ENCODE measurements around the gene GEMIN5. TPM values are rescaled to one million over a fixed set of nuclear protein-coding genes. Genes with fewer than 3 reads are reported as not detected.

GEMIN5 gene
- total and polyA plus RNA-seq, 2 of the 4 experiments (the other 2 are of a cell fraction): 9.0 to 31.5 TPM

DNA sequence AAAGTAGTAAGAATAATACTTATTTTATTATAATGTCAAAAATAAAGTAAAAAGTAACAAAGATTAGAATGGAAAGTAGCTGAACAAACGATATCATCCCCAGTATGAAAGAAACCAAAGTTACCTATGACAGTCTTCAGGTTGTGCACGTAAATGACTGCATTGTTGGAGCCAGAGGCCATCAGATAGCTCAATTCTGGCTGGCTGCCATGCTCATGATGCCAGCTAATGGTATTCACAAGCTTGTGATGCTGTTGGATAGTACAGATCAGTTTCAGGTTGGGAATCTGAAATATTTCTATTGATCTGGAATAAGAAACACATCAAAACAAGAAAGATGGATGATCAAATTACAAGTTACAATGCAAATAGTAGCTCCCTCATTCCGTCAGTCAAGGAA is 21.1 kb downstream of the GEMIN5 start:
- DNase-seq (no peak), ATAC-seq (ENCODE audit: low read depth) (no peak)
- Histone ChIP-seq H3K4me2 (ENCODE audit: low read depth, low read length) (no peak overlapping the region), H2BK20ac (ENCODE audit: low read depth, low read length) (no peak overlapping the region), H3K18ac (ENCODE audit: low read depth, low read length) (no peak overlapping the region), H3K14ac (replicated peaks; ENCODE audit: low read depth, low read length) (no peak overlapping the region), H2BK120ac (ENCODE audit: low read depth, low read length) (no peak overlapping the region), H3K4me1 (ENCODE audit: control insufficient read depth, insufficient read depth, low read length) (no peaks in the 10 kb centered on the region), H3K9me3 (ENCODE audit: control insufficient read depth, insufficient read depth, low read length) (no peaks in the 10 kb centered on the region), H4K8ac (ENCODE audit: low read depth in 2 of 2, low read length in 2 of 2) (no peak overlapping the region), H4K91ac (ENCODE audit: insufficient read depth, low read depth, low read length) (no peak overlapping the region), H3K4me3 (ENCODE audit: insufficient read depth, low read depth, low read length) (no peak overlapping the region), H3K79me1 (ENCODE audit: low read depth in 1 of 2, low read length in 2 of 2) (no peaks in the 10 kb centered on the region), H2AK9ac (replicated peaks; ENCODE audit: low read depth, low read length, poor library complexity) (no peak overlapping the region), H2AFZ (replicated peaks; ENCODE audit: low read length, poor library complexity) (no peak overlapping the region), H3K56ac (ENCODE audit: extremely low read depth, insufficient read depth, low read length) (no peak overlapping the region), H2BK5ac (ENCODE audit: low read depth, low read length, poor library complexity, severe bottlenecking) (no peak overlapping the region), H3K9me1 (ENCODE audit: insufficient read depth, low read length) (no peaks in the 10 kb centered on the region), H3K27me3 (ENCODE audit: control insufficient read depth, insufficient read depth, low read length) (no peaks in the 10 kb centered on the region), H3K36me3 (ENCODE audit: control insufficient read depth, insufficient read depth, low read length) (peaks cover 16% of the 10 kb centered on the region), H4K20me1 (ENCODE audit: insufficient read depth, low read length) (no peaks in the 10 kb centered on the region), H3K9ac (ENCODE audit: low read depth, low read length) (no peak overlapping the region), H3K27ac (ENCODE audit: insufficient read depth, low read length) (no peak overlapping the region), H4K5ac (ENCODE audit: low read depth, low read length) (no peak overlapping the region), H2AK5ac (ENCODE audit: low read depth, low read length) (no peak overlapping the region), H2BK15ac (ENCODE audit: low read depth, low read length) (no peak overlapping the region), H3K23ac (ENCODE audit: low read depth, low read length) (no peak overlapping the region), H3K4ac (ENCODE audit: low read depth, low read length) (no peak overlapping the region)
- in situ Hi-C loops (cut with MboI; ENCODE audit: low sequenced_read_pairs) (no loop called here), dilution Hi-C loops (cut with HindIII; ENCODE audit: low sequenced_read_pairs, unreplicated experiment) (no loop called here), intact Hi-C loops (cut with micrococcal nuclease) (loop anchor here (5.0 kb wide), 1 partner anchor 50 kb away; no protein-coding TSS in a partner anchor)
- no TSS peak for BruUV-seq (replicated peaks)
- ChIA-PET CTCF (interaction anchor here (0.6 to 2.1 kb wide), 2 partner anchors 10 to 336 kb away, joined by 5 read pairs; no protein-coding TSS in a partner anchor), POLR2A (ENCODE audit: unreplicated experiment) (no interaction called here)
- WGBS, 2 experiments (ENCODE audit: extremely low coverage in 2 of 2, insufficient read length in 1 of 2): 100% methylated on average over 1 of the region's 3 CpGs; no CpG with 5 or more reads in 1 of the 2 experiments
- TF ChIP-seq NFE2L2 (IDR thresholded peaks at IDR 0.05; ENCODE audit: low read depth, low read length) (no peak), CEBPB (IDR thresholded peaks at IDR 0.05; ENCODE audit: low read depth, low read length) (no peak), MAFK (IDR thresholded peaks at IDR 0.05; ENCODE audit: low read depth, low read length) (no peak), RAD21 (IDR thresholded peaks at IDR 0.05; ENCODE audit: low read length) (no peak), SMC3 (IDR thresholded peaks at IDR 0.05; ENCODE audit: low read depth, low read length) (no peak), BHLHE40 (IDR thresholded peaks at IDR 0.05; ENCODE audit: low read depth, low read length) (no peak), MAZ (IDR thresholded peaks at IDR 0.05; ENCODE audit: borderline replicate concordance, low read depth, low read length) (no peak), CHD1 (IDR thresholded peaks at IDR 0.05; ENCODE audit: low read depth, low read length) (no peak), POLR2A (IDR thresholded peaks at IDR 0.05; ENCODE audit: low read depth, low read length) (no peak), RFX5 (IDR thresholded peaks at IDR 0.05; ENCODE audit: low read depth, low read length) (no peak), RCOR1 (IDR thresholded peaks at IDR 0.05; ENCODE audit: insufficient replicate concordance, low read length) (no peak)
- TF ChIP-seq, protein P1, sequence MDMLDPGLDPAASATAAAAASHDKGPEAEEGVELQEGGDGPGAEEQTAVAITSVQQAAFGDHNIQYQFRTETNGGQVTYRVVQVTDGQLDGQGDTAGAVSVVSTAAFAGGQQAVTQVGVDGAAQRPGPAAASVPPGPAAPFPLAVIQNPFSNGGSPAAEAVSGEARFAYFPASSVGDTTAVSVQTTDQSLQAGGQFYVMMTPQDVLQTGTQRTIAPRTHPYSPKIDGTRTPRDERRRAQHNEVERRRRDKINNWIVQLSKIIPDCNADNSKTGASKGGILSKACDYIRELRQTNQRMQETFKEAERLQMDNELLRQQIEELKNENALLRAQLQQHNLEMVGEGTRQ (IDR thresholded peaks at IDR 0.05; ENCODE audit: low read depth, low read length): no peak
- TF ChIP-seq, protein P2, sequence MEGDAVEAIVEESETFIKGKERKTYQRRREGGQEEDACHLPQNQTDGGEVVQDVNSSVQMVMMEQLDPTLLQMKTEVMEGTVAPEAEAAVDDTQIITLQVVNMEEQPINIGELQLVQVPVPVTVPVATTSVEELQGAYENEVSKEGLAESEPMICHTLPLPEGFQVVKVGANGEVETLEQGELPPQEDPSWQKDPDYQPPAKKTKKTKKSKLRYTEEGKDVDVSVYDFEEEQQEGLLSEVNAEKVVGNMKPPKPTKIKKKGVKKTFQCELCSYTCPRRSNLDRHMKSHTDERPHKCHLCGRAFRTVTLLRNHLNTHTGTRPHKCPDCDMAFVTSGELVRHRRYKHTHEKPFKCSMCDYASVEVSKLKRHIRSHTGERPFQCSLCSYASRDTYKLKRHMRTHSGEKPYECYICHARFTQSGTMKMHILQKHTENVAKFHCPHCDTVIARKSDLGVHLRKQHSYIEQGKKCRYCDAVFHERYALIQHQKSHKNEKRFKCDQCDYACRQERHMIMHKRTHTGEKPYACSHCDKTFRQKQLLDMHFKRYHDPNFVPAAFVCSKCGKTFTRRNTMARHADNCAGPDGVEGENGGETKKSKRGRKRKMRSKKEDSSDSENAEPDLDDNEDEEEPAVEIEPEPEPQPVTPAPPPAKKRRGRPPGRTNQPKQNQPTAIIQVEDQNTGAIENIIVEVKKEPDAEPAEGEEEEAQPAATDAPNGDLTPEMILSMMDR (conservative IDR thresholded peaks at IDR 0.05; ENCODE audit: low read depth, low read length): no peak
- TF ChIP-seq, protein P3, sequence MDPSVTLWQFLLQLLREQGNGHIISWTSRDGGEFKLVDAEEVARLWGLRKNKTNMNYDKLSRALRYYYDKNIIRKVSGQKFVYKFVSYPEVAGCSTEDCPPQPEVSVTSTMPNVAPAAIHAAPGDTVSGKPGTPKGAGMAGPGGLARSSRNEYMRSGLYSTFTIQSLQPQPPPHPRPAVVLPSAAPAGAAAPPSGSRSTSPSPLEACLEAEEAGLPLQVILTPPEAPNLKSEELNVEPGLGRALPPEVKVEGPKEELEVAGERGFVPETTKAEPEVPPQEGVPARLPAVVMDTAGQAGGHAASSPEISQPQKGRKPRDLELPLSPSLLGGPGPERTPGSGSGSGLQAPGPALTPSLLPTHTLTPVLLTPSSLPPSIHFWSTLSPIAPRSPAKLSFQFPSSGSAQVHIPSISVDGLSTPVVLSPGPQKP (IDR thresholded peaks at IDR 0.05; ENCODE audit: borderline replicate concordance, low read depth, low read length): no peak

Data from IMR-90 (cell line).